ENCODE data around the gene PIF1. TPM values are rescaled to one million over a fixed set of nuclear protein-coding genes. Genes with fewer than 3 reads are reported as not detected.

Gene PIF1
- total RNA-seq, 1 experiment from 2014 or later: 34.9 TPM

GRCh38 chr15:64844576-64845145, 19.2 kb upstream of the PIF1 start:
- ChIA-PET CTCF (no interaction called here), RAD21 (ENCODE audit: low non-redundant PET in 1 of 2, low total read pairs in 2 of 2, uncharacterized antibody in 2 of 2, unreplicated experiment in 2 of 2) (no interaction called here), POLR2A (no interaction called here)
- H2AFZ ChIP-seq (ENCODE audit: low read depth, low read length, poor library complexity, severe bottlenecking): no peak overlapping the region
- DNase-seq (ENCODE audit: low read depth, low spot score) (no peak), ATAC-seq (no peak)
- peaks cover 13% of the 10 kb centered on the region; the same call in 1 of the 2 replicates for H3K79me2 ChIP-seq (ENCODE audit: insufficient read depth, low read length)
- intact Hi-C loops (cut with micrococcal nuclease): no loop called here
- no peaks in the 10 kb centered on the region for H4K20me1 ChIP-seq (ENCODE audit: insufficient read depth)
- H3K36me3 ChIP-seq (ENCODE audit: control insufficient read depth in 1 of 2, insufficient read depth in 2 of 2, low read length in 2 of 2): no peaks in the 10 kb centered on the region
- no peak overlapping the region for H3K9ac ChIP-seq (ENCODE audit: low read length)
- H3K9me3 ChIP-seq (ENCODE audit: control insufficient read depth in 1 of 2, insufficient read depth in 1 of 2, low read depth in 1 of 2, low read length in 2 of 2): no peaks in the 10 kb centered on the region
- H3K4me1 ChIP-seq (ENCODE audit: control insufficient read depth in 1 of 2, insufficient read depth in 2 of 2, low read length in 2 of 2): peaks cover 8 to 21% of the 10 kb centered on the region in 2 experiments
- no peaks in the 10 kb centered on the region for H3K9me2 ChIP-seq (ENCODE audit: insufficient read depth)
- TF ChIP-seq CEBPB (IDR thresholded peaks at IDR 0.05; ENCODE audit: low read depth) (no peak), CTCF (IDR thresholded peaks at IDR 0.05 in 2 of 3, conservative IDR thresholded peaks at IDR 0.05 in 1 of 3; ENCODE audit: borderline replicate concordance in 1 of 3, insufficient read depth in 1 of 3, low read depth in 2 of 3, low read length in 2 of 3) (no peak)
- no peak overlapping the region for H3K4me3 ChIP-seq (replicated peaks in 1 of 2; ENCODE audit: low read depth in 1 of 2, low read length in 2 of 2)
- no peak overlapping the region for H3K27ac ChIP-seq (ENCODE audit: low read depth, low read length)
- H3K27me3 ChIP-seq (ENCODE audit: insufficient read depth, low read length): no peaks in the 10 kb centered on the region
- H3K4me2 ChIP-seq (ENCODE audit: low read length): no peak overlapping the region
- no TSS peak for BruUV-seq (replicated peaks)

- no peak overlapping the region for H3K9ac ChIP-seq (ENCODE audit: low read length)
- no peaks in the 10 kb centered on the region for H3K9me2 ChIP-seq (ENCODE audit: insufficient read depth)
- TF ChIP-seq MAX (IDR thresholded peaks at IDR 0.05): no peak
- TF ChIP-seq SP1 (IDR thresholded peaks at IDR 0.05; ENCODE audit: low read depth): no peak
- no peak for TF ChIP-seq ZBTB33 (IDR thresholded peaks at IDR 0.05; ENCODE audit: extremely low read depth, insufficient replicate concordance, low read length)
- no peak for TF ChIP-seq ZNF274 (IDR thresholded peaks at IDR 0.05; ENCODE audit: low read depth, low read length)
- no peak for TF ChIP-seq SIN3A (IDR thresholded peaks at IDR 0.05; ENCODE audit: low read depth)
- no peak for TF ChIP-seq EGR1 (IDR thresholded peaks at IDR 0.05; ENCODE audit: low read depth)
- TF ChIP-seq POLR2A (IDR thresholded peaks at IDR 0.05; ENCODE audit: borderline replicate concordance, extremely low read depth, insufficient read depth, insufficient read length): no peak
- no peak for TF ChIP-seq EZH2phosphoT487 (IDR thresholded peaks at IDR 0.05; ENCODE audit: borderline replicate concordance)
- no peak for TF ChIP-seq TCF7L2 (IDR thresholded peaks at IDR 0.05; ENCODE audit: borderline replicate concordance, extremely low read depth, insufficient read depth, insufficient read length)
- TF ChIP-seq EZH2 (IDR thresholded peaks at IDR 0.05): no peak
- TF ChIP-seq YY1 (IDR thresholded peaks at IDR 0.05; ENCODE audit: extremely low read depth, insufficient replicate concordance, low read depth, low read length): no peak
- no peak overlapping the region for H3K4me2 ChIP-seq (ENCODE audit: low read length)
- no peaks in the 10 kb centered on the region for H4K20me1 ChIP-seq (ENCODE audit: insufficient read depth)
- POLR2A ChIA-PET: no interaction called here
- no peaks in the 10 kb centered on the region for H3K9me3 ChIP-seq (ENCODE audit: control insufficient read depth in 1 of 2, insufficient read depth in 1 of 2, low read depth in 1 of 2, low read length in 2 of 2)
- RAD21 ChIA-PET (ENCODE audit: low non-redundant PET in 1 of 2, low total read pairs in 2 of 2, uncharacterized antibody in 2 of 2, unreplicated experiment in 2 of 2): no interaction called here
- H3K27me3 ChIP-seq (ENCODE audit: insufficient read depth, low read length): no peaks in the 10 kb centered on the region
- intact Hi-C loops (cut with micrococcal nuclease): no loop called here
- no peak overlapping the region for H3K4me3 ChIP-seq (replicated peaks in 1 of 2; ENCODE audit: low read depth in 1 of 2, low read length in 2 of 2)
- no peaks in the 10 kb centered on the region for H3K36me3 ChIP-seq (ENCODE audit: control insufficient read depth in 1 of 2, insufficient read depth in 2 of 2, low read length in 2 of 2)
- DNase-seq (ENCODE audit: low read depth, low spot score) (no peak), ATAC-seq (no peak)
- peaks cover 13% of the 10 kb centered on the region; the same call in 1 of the 2 replicates for H3K79me2 ChIP-seq (ENCODE audit: insufficient read depth, low read length)
- CTCF ChIA-PET: no interaction called here
- no peak overlapping the region for H3K27ac ChIP-seq (ENCODE audit: low read depth, low read length)
- no TSS peak for BruUV-seq (replicated peaks)
- peaks cover 8 to 21% of the 10 kb centered on the region in 2 experiments for H3K4me1 ChIP-seq (ENCODE audit: control insufficient read depth in 1 of 2, insufficient read depth in 2 of 2, low read length in 2 of 2)
- H2AFZ ChIP-seq (ENCODE audit: low read depth, low read length, poor library complexity, severe bottlenecking): no peak overlapping the region
Observed at GRCh38 chr15:64843991-64844390, 18.5 kb upstream of the PIF1 start.

Data from HCT116 (cell line).